ENCODE data around the gene TPSAB1. TPM values are rescaled to one million over a fixed set of nuclear protein-coding genes. Genes with fewer than 3 reads are reported as not detected.
"Not testable (repeated sequence)": the region's sequence is repeated elsewhere in the genome, so short reads cannot be mapped to it uniquely, and the experiment has no call there.

TPSAB1 gene
- total RNA-seq, 1 donor from 2014 or later: not detected

DNA sequence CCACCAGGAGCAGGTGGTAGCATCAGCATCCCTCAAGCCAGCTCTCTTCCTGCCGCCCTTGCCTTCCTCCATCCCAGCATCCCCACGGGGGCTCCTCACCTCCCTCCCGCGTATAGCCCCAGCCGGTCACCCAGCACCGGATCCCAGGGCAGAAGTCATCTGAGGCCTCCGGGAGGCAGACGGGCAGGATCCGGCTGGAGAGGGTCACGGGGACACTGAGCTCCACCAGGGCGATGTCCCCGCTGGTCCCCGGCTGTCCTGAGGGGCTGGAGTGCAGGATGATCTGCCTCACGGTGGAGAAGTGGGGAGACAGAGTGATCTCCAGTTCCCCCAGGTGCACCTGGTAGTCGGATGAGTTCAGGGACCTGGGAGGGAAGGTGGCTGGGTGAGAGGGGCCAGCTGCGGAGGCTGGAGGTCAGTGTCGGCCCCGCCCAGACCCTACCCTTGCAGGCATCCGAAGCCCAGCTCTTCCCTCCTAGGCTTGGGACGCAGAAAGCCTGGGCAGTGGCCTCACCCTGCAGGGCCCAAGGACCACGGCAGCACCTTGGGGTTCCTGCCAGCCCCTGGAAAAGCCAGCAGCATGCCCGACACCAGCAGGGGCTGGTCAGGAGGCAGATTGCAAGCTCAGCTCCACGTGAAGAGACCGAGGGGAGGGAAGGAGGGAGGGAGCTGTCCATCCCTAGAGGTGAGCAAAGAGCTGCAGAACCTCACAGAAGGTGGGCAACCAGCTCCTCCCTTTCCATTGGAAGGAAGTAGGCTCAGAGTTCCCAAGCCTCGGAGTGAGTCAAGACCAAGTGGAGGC is 17.8 kb upstream of the TPSAB1 start:
- Mint-ChIP-seq H3K27ac (no peak overlapping the region), H3K27me3 (ENCODE audit: low read depth) (no peaks in the 10 kb centered on the region), H3K4me1 (ENCODE audit: low read depth) (no peaks in the 10 kb centered on the region), H3K4me3 (ENCODE audit: low read depth) (no peak overlapping the region), H3K36me3 (ENCODE audit: low read depth) (no peaks in the 10 kb centered on the region), H3K9me3 (no peaks in the 10 kb centered on the region)
- intact Hi-C loops (cut with micrococcal nuclease): no loop called here
- no peak for DNase-seq (ENCODE audit: low spot score)

DNA sequence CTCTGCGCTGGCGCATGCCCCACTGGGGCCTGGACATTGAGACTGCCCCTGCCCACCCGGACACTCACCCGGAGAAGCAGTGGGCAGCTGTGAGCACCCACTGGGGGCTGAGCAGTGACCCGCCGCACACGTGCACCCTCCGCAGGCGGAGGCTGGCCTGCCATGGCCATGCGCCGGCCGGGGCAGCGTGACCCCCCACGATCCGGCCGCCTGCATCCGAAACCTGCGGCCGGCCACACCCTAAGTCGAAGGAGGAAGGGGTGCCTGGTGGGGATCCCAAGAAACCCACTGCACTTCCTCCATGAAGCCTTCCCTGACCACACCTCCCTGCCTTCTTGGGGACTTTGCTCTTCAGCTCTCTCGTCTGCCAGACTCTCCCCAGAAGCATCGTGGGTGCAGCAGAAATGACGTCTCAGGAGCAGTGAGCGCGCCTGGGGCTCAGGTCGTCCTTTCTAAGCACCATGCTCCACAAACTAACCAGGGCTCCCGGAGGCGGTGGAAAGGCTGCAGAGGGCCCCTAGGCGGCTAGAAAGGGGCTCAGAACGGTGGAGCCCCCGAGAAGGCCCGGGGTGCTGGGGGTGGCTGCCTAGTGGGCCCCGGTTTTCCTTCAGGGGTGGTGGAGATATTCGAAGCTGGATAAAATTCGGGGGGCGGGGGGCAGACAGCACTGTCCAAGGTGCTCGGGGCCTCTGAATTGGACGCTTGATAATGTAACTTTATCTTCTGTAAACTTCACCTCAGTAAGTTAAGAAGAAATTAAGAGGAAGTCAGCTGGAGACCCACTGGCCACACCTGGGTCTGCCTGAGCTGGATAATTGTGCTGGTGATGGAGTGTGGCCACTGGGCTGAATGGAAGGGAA is 16.9 kb upstream of the TPSAB1 start:
- Mint-ChIP-seq H3K36me3 (ENCODE audit: low read depth) (no peaks in the 10 kb centered on the region), H3K4me3 (ENCODE audit: low read depth) (no peak overlapping the region), H3K27me3 (ENCODE audit: low read depth) (no peaks in the 10 kb centered on the region), H3K9me3 (no peaks in the 10 kb centered on the region), H3K4me1 (ENCODE audit: low read depth) (no peaks in the 10 kb centered on the region), H3K27ac (no peak overlapping the region)
- no peak for DNase-seq (ENCODE audit: low spot score)
- intact Hi-C loops (cut with micrococcal nuclease): no loop called here

GRCh38 chr16:1224558-1224957 is 15.9 kb upstream of the TPSAB1 start:
- no peak overlapping the region for H3K4me3 Mint-ChIP-seq (ENCODE audit: low read depth)
- H3K27me3 Mint-ChIP-seq (ENCODE audit: low read depth): no peaks in the 10 kb centered on the region
- no peaks in the 10 kb centered on the region for H3K9me3 Mint-ChIP-seq
- H3K4me1 Mint-ChIP-seq (ENCODE audit: low read depth): no peaks in the 10 kb centered on the region
- intact Hi-C loops (cut with micrococcal nuclease): no loop called here
- H3K36me3 Mint-ChIP-seq (ENCODE audit: low read depth): no peaks in the 10 kb centered on the region
- no peak for DNase-seq (ENCODE audit: low spot score)
- H3K27ac Mint-ChIP-seq: no peak overlapping the region

- Mint-ChIP-seq H3K36me3 (ENCODE audit: low read depth) (no peaks in the 10 kb centered on the region), H3K27me3 (ENCODE audit: low read depth) (no peaks in the 10 kb centered on the region), H3K4me3 (ENCODE audit: low read depth) (no peak within 1 kb of the TSS), H3K9me3 (no peaks in the 10 kb centered on the region), H3K4me1 (ENCODE audit: low read depth) (no peaks in the 10 kb centered on the region), H3K27ac (no peak within 1 kb of the TSS)
- DNase-seq (ENCODE audit: low spot score): no peak
- intact Hi-C loops (cut with micrococcal nuclease): no loop called here
Observed at GRCh38 chr16:1225051-1225451, 15.5 kb upstream of the TPSAB1 start, which contains the start of gene TPSG1. TSS of gene TPSG1 (minus strand) at chr16:1225268. CDS start at chr16:1225252, 16 bp downstream.

- H3K27ac Mint-ChIP-seq; DNase-seq (ENCODE audit: low spot score); H3K4me1 Mint-ChIP-seq (ENCODE audit: low read depth); H3K4me3 Mint-ChIP-seq (ENCODE audit: low read depth); H3K36me3 Mint-ChIP-seq (ENCODE audit: low read depth); H3K27me3 Mint-ChIP-seq (ENCODE audit: low read depth); intact Hi-C loops (cut with micrococcal nuclease); H3K9me3 Mint-ChIP-seq: not testable (repeated sequence)
Observed at GRCh38 chr16:1225728-1226311, 14.7 kb upstream of the TPSAB1 start.

DNA sequence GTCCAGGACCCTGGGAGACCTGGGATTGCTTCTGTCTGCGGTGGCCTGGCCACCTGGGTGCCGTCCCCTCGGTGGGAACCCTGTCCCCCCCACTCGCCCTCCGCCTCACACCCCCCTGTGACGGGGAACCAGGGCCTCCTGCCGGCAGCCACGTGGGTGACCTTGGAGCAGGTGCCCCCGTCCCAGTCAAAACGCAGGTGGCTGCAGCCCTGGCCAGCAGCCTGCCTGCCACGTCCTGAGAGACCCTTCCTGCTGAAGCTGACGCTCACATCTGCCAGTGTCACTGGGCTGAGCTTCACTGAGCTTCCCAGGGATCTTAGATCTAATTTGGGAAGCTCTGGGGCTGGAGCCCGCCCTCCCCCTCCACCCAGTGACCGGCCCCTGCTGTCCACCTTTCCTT is 13.8 kb upstream of the TPSAB1 start:
- intact Hi-C loops (cut with micrococcal nuclease); H3K36me3 Mint-ChIP-seq (ENCODE audit: low read depth): not testable (repeated sequence)

DNA sequence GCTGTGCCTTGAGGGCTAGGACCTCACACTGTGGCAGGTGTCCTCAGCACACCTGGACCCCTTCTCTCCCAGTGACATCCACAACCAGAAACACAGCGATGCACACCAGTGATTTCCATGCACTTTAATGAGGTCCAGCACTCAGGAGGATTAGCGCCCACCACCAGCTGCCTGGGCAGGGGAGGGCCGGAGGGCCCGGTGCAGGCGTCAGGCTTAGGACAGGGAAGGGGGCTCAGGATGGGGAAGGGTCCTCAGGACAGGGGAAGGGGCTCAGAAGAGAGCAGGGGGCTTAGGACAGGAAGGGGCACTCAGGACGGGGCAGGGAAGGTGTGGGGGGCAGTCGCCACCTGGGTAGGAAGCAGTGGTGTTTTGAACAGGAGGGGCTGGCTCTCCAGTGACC is 12.3 kb upstream of the TPSAB1 start:
- H3K9me3 Mint-ChIP-seq; intact Hi-C loops (cut with micrococcal nuclease): not testable (repeated sequence)

More for the DNA sequence above, 13.8 kb upstream of the TPSAB1 start:
- not testable (repeated sequence) for H3K4me1 Mint-ChIP-seq (ENCODE audit: low read depth); H3K9me3 Mint-ChIP-seq; H3K27ac Mint-ChIP-seq; H3K4me3 Mint-ChIP-seq (ENCODE audit: low read depth); DNase-seq (ENCODE audit: low spot score); H3K27me3 Mint-ChIP-seq (ENCODE audit: low read depth)

GRCh38 chr16:1229476-1229875 is 11.0 kb upstream of the TPSAB1 start:
- H3K36me3 Mint-ChIP-seq (ENCODE audit: low read depth); intact Hi-C loops (cut with micrococcal nuclease); H3K4me3 Mint-ChIP-seq (ENCODE audit: low read depth); H3K27me3 Mint-ChIP-seq (ENCODE audit: low read depth); DNase-seq (ENCODE audit: low spot score); H3K27ac Mint-ChIP-seq; H3K9me3 Mint-ChIP-seq; H3K4me1 Mint-ChIP-seq (ENCODE audit: low read depth): not testable (repeated sequence)

More for the DNA sequence above, 12.3 kb upstream of the TPSAB1 start:
- H3K4me3 Mint-ChIP-seq (ENCODE audit: low read depth); H3K27me3 Mint-ChIP-seq (ENCODE audit: low read depth); H3K36me3 Mint-ChIP-seq (ENCODE audit: low read depth); H3K4me1 Mint-ChIP-seq (ENCODE audit: low read depth); DNase-seq (ENCODE audit: low spot score); H3K27ac Mint-ChIP-seq: not testable (repeated sequence)

- H3K4me1 Mint-ChIP-seq (ENCODE audit: low read depth); intact Hi-C loops (cut with micrococcal nuclease); H3K27me3 Mint-ChIP-seq (ENCODE audit: low read depth): not testable (repeated sequence)
Observed at GRCh38 chr16:1230084-1230470, 10.4 kb upstream of the TPSAB1 start, which contains the start of gene TPSB2. TSS of gene TPSB2 (minus strand) at chr16:1230184. CDS start at chr16:1229951, 233 bp downstream.

GRCh38 chr16:1230471-1231212 is 9.9 kb upstream of the TPSAB1 start:
- intact Hi-C loops (cut with micrococcal nuclease); H3K4me1 Mint-ChIP-seq (ENCODE audit: low read depth); H3K36me3 Mint-ChIP-seq (ENCODE audit: low read depth); H3K9me3 Mint-ChIP-seq; H3K27me3 Mint-ChIP-seq (ENCODE audit: low read depth); H3K4me3 Mint-ChIP-seq (ENCODE audit: low read depth); DNase-seq (ENCODE audit: low spot score); H3K27ac Mint-ChIP-seq: not testable (repeated sequence)

More at GRCh38 chr16:1230084-1230470, 10.4 kb upstream of the TPSAB1 start, which contains the start of gene TPSB2:
- not testable (repeated sequence) for H3K36me3 Mint-ChIP-seq (ENCODE audit: low read depth); H3K27ac Mint-ChIP-seq; H3K9me3 Mint-ChIP-seq; DNase-seq (ENCODE audit: low spot score); H3K4me3 Mint-ChIP-seq (ENCODE audit: low read depth)

DNA sequence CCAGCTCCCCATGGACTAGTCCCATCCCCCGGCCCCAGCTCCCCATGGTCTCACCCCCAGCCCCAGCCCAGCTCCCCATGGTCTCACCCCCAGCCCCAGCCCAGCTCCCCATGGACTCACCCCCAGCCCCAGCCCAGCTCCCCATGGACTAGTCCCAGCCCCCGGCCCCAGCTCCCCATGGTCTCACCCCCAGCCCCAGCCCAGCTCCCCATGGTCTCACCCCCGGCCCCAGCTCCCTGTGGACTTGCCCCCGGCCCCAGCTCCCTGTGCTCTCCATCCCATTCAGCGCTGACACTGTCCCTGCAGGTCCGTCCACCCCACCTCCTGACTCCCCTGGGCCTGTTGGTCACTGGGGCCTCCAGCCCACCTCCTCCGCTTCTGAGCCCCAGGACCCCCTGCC is 9.2 kb upstream of the TPSAB1 start:
- H3K4me3 Mint-ChIP-seq (ENCODE audit: low read depth); H3K9me3 Mint-ChIP-seq; intact Hi-C loops (cut with micrococcal nuclease); H3K27ac Mint-ChIP-seq; H3K27me3 Mint-ChIP-seq (ENCODE audit: low read depth); H3K4me1 Mint-ChIP-seq (ENCODE audit: low read depth); DNase-seq (ENCODE audit: low spot score); H3K36me3 Mint-ChIP-seq (ENCODE audit: low read depth): not testable (repeated sequence)

DNA sequence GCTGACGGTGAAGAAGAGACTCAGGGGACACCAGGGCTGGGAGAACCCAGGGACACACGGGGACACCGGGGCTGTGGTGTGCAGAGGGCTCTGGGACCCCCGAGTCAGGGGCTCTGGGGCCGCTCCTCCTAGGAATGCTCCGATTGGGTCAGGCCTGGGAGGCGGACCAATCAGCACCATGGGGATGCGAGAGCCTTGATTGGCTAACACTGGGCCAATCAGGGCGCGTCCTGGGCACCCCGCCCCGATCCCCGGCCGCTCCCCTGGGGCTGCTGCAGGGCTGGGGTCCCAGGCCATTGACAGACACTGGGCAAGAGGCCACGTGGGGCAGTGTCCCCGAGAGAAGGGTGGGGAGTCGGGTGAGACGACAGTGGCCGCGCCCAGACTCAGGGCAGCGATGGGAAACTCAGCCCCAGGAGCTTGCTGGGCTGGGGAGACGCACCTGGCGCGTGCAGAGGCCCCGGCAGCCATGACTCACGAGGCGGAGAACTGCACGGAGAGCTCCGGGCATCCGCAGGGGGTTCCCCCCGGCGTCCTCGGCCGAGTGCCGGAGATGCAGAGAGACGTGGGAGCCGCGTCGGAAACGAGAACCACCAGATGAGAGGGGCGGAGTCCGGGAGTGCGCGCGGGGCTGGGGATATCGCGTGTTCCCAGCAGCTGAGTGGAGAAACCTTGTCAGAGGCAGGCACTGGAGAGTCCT is 8.3 kb upstream of the TPSAB1 start:
- intact Hi-C loops (cut with micrococcal nuclease); H3K4me3 Mint-ChIP-seq (ENCODE audit: low read depth); DNase-seq (ENCODE audit: low spot score); H3K27me3 Mint-ChIP-seq (ENCODE audit: low read depth); H3K27ac Mint-ChIP-seq; H3K4me1 Mint-ChIP-seq (ENCODE audit: low read depth); H3K9me3 Mint-ChIP-seq; H3K36me3 Mint-ChIP-seq (ENCODE audit: low read depth): not testable (repeated sequence)

Data from activated T-helper 2 cell treated with anti-CD3 and anti-CD28 coated beads, Interferon-gamma antibody, Interleukin-2, Interleukin-4, amounts not matched to agents 10 μg/mL and 5 μg/mL and 100 μg/mL, durations not matched to agents 14 hours and 24 hours and 36 hours (primary cell).